ENCODE data around the gene TFF2. TPM values are rescaled to one million over a fixed set of nuclear protein-coding genes. Genes with fewer than 3 reads are reported as not detected.

TFF2 gene
- polyA plus RNA-seq, 1 of the 3 experiments (the other 2 are of a cell fraction) = not detected

GRCh38 chr21:42384156-42384945 is 33.6 kb upstream of the TFF2 start:
- DNase-seq = no peak
- TF ChIP-seq CTCF (IDR thresholded peaks at IDR 0.05) = no peak
- no peak for TF ChIP-seq SIN3A (IDR thresholded peaks at IDR 0.05; ENCODE audit: borderline replicate concordance, low read depth, low read length)
- TF ChIP-seq JUND (IDR thresholded peaks at IDR 0.05) = no peak
- TF ChIP-seq SMC3 (IDR thresholded peaks at IDR 0.05; ENCODE audit: low read depth, low read length) = no peak
- no peak for TF ChIP-seq POLR2AphosphoS5 (IDR thresholded peaks at IDR 0.05; ENCODE audit: low read depth, low read length)
- TF ChIP-seq RFX5 (IDR thresholded peaks at IDR 0.05; ENCODE audit: low read length) = no peak
- TF ChIP-seq REST (IDR thresholded peaks at IDR 0.05; ENCODE audit: low read depth, low read length) = no peak
- no peaks in the 10 kb centered on the region for H3K9me3 ChIP-seq
- H4K20me1 ChIP-seq (ENCODE audit: insufficient read depth) = no peaks in the 10 kb centered on the region
- no peaks in the 10 kb centered on the region for H3F3A ChIP-seq (replicated peaks; ENCODE audit: insufficient read depth)
- H3K27ac ChIP-seq (ENCODE audit: low read depth in 2 of 2, low read length in 1 of 2) = no peak overlapping the region
- no peaks in the 10 kb centered on the region for H3K4me1 ChIP-seq (ENCODE audit: control insufficient read depth in 1 of 2, insufficient read depth in 2 of 2, low read depth in 1 of 2, low read length in 1 of 2)
- WGBS (ENCODE audit: low lambda C conversion rate) = 20% methylated on average over 6 of the region's 8 CpGs
- ChIA-PET CTCF (no interaction called here), POLR2A (no interaction called here)
- no peaks in the 10 kb centered on the region for H3K27me3 ChIP-seq (ENCODE audit: insufficient read depth)
- H2AFZ ChIP-seq (ENCODE audit: low read depth) = no peak overlapping the region
- H3K79me2 ChIP-seq (ENCODE audit: insufficient read depth) = no peaks in the 10 kb centered on the region
- H3K4me2 ChIP-seq = no peak overlapping the region
- H3K9me2 ChIP-seq = no peaks in the 10 kb centered on the region
- H3K4me3 ChIP-seq (ENCODE audit: low read depth in 2 of 2, low read length in 1 of 2) = no peak overlapping the region
- H3K9ac ChIP-seq = no peak overlapping the region
- no peaks in the 10 kb centered on the region for H3K36me3 ChIP-seq (replicated peaks in 1 of 2; ENCODE audit: control insufficient read depth in 1 of 2, insufficient read depth in 2 of 2, low read length in 1 of 2)

- DNase-seq = no peak
- no peaks in the 10 kb centered on the region for H4K20me1 ChIP-seq (ENCODE audit: insufficient read depth)
- no peak overlapping the region for H3K4me3 ChIP-seq (ENCODE audit: low read depth in 2 of 2, low read length in 1 of 2)
- H3K27me3 ChIP-seq (ENCODE audit: insufficient read depth) = no peaks in the 10 kb centered on the region
- no peaks in the 10 kb centered on the region for H3K79me2 ChIP-seq (ENCODE audit: insufficient read depth)
- no peak overlapping the region for H2AFZ ChIP-seq (ENCODE audit: low read depth)
- H3K9me2 ChIP-seq = no peaks in the 10 kb centered on the region
- 4% methylated on average over 4 of the region's 6 CpGs for WGBS (ENCODE audit: low lambda C conversion rate)
- H3K4me1 ChIP-seq (ENCODE audit: control insufficient read depth in 1 of 2, insufficient read depth in 2 of 2, low read depth in 1 of 2, low read length in 1 of 2) = no peaks in the 10 kb centered on the region
- no peak overlapping the region for H3K9ac ChIP-seq
- ChIA-PET CTCF (no interaction called here), POLR2A (no interaction called here)
- no peaks in the 10 kb centered on the region for H3K36me3 ChIP-seq (replicated peaks in 1 of 2; ENCODE audit: control insufficient read depth in 1 of 2, insufficient read depth in 2 of 2, low read length in 1 of 2)
- H3K4me2 ChIP-seq = no peak overlapping the region
- H3K9me3 ChIP-seq = no peaks in the 10 kb centered on the region
- no peak overlapping the region for H3K27ac ChIP-seq (ENCODE audit: low read depth in 2 of 2, low read length in 1 of 2)
- no peaks in the 10 kb centered on the region for H3F3A ChIP-seq (replicated peaks; ENCODE audit: insufficient read depth)
- TF ChIP-seq MXI1 (IDR thresholded peaks at IDR 0.05; ENCODE audit: low read depth, low read length) (no peak), USF1 (IDR thresholded peaks at IDR 0.05; ENCODE audit: borderline replicate concordance, low read depth) (no peak), FOSL2 (IDR thresholded peaks at IDR 0.05; ENCODE audit: borderline replicate concordance, low read depth) (no peak), EP300 (IDR thresholded peaks at IDR 0.05; ENCODE audit: borderline replicate concordance in 1 of 2, low read depth in 1 of 2, low read length in 1 of 2) (no peak), FOXJ3 (CRISPR knock-in tag; IDR thresholded peaks at IDR 0.05) (no peak), USF2 (IDR thresholded peaks at IDR 0.05; ENCODE audit: borderline replicate concordance, low read depth, low read length) (no peak), RFX5 (IDR thresholded peaks at IDR 0.05; ENCODE audit: low read length) (no peak), CTCF (IDR thresholded peaks at IDR 0.05) (no peak), RCOR1 (IDR thresholded peaks at IDR 0.05; ENCODE audit: low read length) (no peak), YY1 (IDR thresholded peaks at IDR 0.05; ENCODE audit: low read depth) (no peak), GATA2 (CRISPR knock-in tag; IDR thresholded peaks at IDR 0.05) (no peak)
These were observed 32.5 kb upstream of the TFF2 start for GRCh38 chr21:42383331-42383730.

Measured in SK-N-SH (cell line).